Stimulated activated CD8-positive, alpha-beta memory T cell treated with anti-CD3 and anti-CD28 coated beads, Interleukin-2, amount 100 ng/mL, for 48 hours (primary cell): Measurements from ENCODE around the gene MIGA1.
"Not testable (repeated sequence)": the region's sequence is repeated elsewhere in the genome, so short reads cannot be mapped to it uniquely, and the experiment has no call there.

ENCODE experiments used
- DNase-seq, 2 donors: peaks; one replicate each; pipeline ENCODE4 v3.0.0-alpha.2; 2020; ENCODE audit warnings: low read depth in 2 of 2

MIGA1 gene

GRCh38 chr1:77906019-77906545 lies 126.6 kb downstream of the MIGA1 start:
- no peak for DNase-seq

GRCh38 chr1:77906624-77907023 lies 127.2 kb downstream of the MIGA1 start:
- DNase-seq = no peak

GRCh38 chr1:77910116-77910515 lies 130.7 kb downstream of the MIGA1 start:
- DNase-seq = no peak

- DNase-seq = not testable (repeated sequence)
Observed at GRCh38 chr1:77918918-77919317, 139.5 kb downstream of the MIGA1 start.

GRCh38 chr1:77925518-77925917 lies 146.1 kb downstream of the MIGA1 start:
- DNase-seq = no peak

GRCh38 chr1:77925956-77926355 lies 146.5 kb downstream of the MIGA1 start:
- no peak for DNase-seq

GRCh38 chr1:77926561-77927357 lies 147.3 kb downstream of the MIGA1 start:
- no peak for DNase-seq

- DNase-seq = no peak
Observed at GRCh38 chr1:77927414-77927813, 148.0 kb downstream of the MIGA1 start.
